Measurements from ENCODE around the gene NADK2. TPM values are rescaled to one million over a fixed set of nuclear protein-coding genes. Genes with fewer than 3 reads are reported as not detected.

NADK2 gene
- total and polyA plus RNA-seq, 2 experiments from 2014 or later, result 13.2 to 41.2 TPM

DNA sequence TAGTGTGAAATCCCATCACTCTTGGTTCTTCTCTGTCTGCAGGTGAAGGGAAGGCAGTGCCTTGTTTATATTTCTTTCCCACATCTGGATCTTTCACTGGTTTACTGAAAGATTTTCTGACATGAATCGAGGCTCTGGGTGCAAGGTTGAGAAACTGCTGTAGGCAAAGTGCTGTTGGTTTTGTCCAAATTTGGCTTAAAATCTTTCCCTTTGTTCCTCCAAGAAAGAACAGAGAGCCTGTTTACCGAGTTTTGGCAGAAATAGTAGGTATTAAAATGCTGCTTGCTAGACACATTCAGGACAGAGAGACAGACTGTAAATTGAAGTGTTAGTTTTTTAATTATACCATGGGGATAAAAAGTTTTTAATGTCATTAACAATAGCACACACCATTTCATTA lies 68.3 kb downstream of the NADK2 start:
- peaks cover 67% of the 10 kb centered on the region for H3K36me3 ChIP-seq (ENCODE audit: low read depth)
- no peaks in the 10 kb centered on the region for H4K20me1 ChIP-seq (ENCODE audit: insufficient read depth)
- H2AFZ ChIP-seq, result no peak overlapping the region
- no peak for TF ChIP-seq EZH2phosphoT487 (IDR thresholded peaks at IDR 0.05; ENCODE audit: insufficient read depth, low read depth)
- no peak for TF ChIP-seq EZH2 (IDR thresholded peaks at IDR 0.05; ENCODE audit: insufficient read depth, poor library complexity, severe bottlenecking)
- H3K4me2 ChIP-seq (ENCODE audit: unreplicated experiment), result no peak overlapping the region
- no peak overlapping the region for H3K9ac ChIP-seq
- 0 out of 2 replicates have a peak, but pooled peaks cover 11% of the 10 kb centered on the region for H3K79me2 ChIP-seq (ENCODE audit: insufficient read depth)
- H3F3A ChIP-seq (ENCODE audit: insufficient read depth), result no peaks in the 10 kb centered on the region; the same call in 1 of the 2 replicates
- no peak for DNase-seq
- H3K9me3 ChIP-seq (ENCODE audit: low read depth), result no peaks in the 10 kb centered on the region
- no peaks in the 10 kb centered on the region for H3K9me2 ChIP-seq (ENCODE audit: insufficient read depth)
- in situ Hi-C loops (cut with MboI), result no loop called here
- no peaks in the 10 kb centered on the region for H3K4me1 ChIP-seq (ENCODE audit: insufficient read depth)
- no peaks in the 10 kb centered on the region for H3K27me3 ChIP-seq (replicated peaks; ENCODE audit: insufficient read depth)
- no peak overlapping the region for H3K4me3 ChIP-seq
- no peak overlapping the region for H3K27ac ChIP-seq
- WGBS, 2 experiments (ENCODE audit: low coverage in 1 of 2, low lambda C conversion rate in 2 of 2, missing lambda C conversion rate in 2 of 2), result 49 to 53% methylated on average over 2 of the region's 2 CpGs

DNA sequence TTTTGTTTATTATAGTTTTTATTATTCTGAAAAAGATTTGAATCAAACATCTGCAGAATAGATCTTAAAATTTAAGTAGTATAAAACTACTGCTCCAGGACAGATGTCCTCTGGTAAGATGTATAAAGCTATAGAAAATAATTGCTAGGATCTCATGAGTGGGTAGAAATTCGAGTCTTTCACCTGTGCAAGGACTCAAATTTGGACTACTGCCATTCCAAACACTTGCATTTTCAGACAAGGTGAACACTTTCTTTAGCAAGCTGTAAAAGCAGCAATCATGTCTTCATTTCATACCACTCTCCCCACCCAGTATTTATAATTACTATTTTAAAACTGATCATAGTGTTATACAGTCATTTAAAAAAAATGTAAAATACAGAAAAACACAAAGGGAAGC lies 69.1 kb downstream of the NADK2 start:
- Histone ChIP-seq H3F3A (ENCODE audit: insufficient read depth) (no peaks in the 10 kb centered on the region; the same call in 1 of the 2 replicates), H4K20me1 (ENCODE audit: insufficient read depth) (no peaks in the 10 kb centered on the region), H3K9me3 (ENCODE audit: low read depth) (no peaks in the 10 kb centered on the region), H3K27ac (no peak overlapping the region), H3K9ac (no peak overlapping the region), H3K36me3 (ENCODE audit: low read depth) (peaks cover 68% of the 10 kb centered on the region), H2AFZ (no peak overlapping the region), H3K9me2 (ENCODE audit: insufficient read depth) (no peaks in the 10 kb centered on the region), H3K4me2 (ENCODE audit: unreplicated experiment) (no peak overlapping the region), H3K27me3 (replicated peaks; ENCODE audit: insufficient read depth) (no peaks in the 10 kb centered on the region), H3K4me1 (ENCODE audit: insufficient read depth) (no peaks in the 10 kb centered on the region), H3K79me2 (ENCODE audit: insufficient read depth) (0 out of 2 replicates have a peak, but pooled peaks cover 11% of the 10 kb centered on the region), H3K4me3 (no peak overlapping the region)
- no peak for DNase-seq
- in situ Hi-C loops (cut with MboI), result no loop called here
- no peak for TF ChIP-seq EZH2phosphoT487 (IDR thresholded peaks at IDR 0.05; ENCODE audit: insufficient read depth, low read depth)
- no peak for TF ChIP-seq EZH2 (IDR thresholded peaks at IDR 0.05; ENCODE audit: insufficient read depth, poor library complexity, severe bottlenecking)
- 100% methylated on average over 1 of the region's 1 CpG for WGBS, 2 experiments (ENCODE audit: low coverage in 1 of 2, low lambda C conversion rate in 2 of 2, missing lambda C conversion rate in 2 of 2)

DNA sequence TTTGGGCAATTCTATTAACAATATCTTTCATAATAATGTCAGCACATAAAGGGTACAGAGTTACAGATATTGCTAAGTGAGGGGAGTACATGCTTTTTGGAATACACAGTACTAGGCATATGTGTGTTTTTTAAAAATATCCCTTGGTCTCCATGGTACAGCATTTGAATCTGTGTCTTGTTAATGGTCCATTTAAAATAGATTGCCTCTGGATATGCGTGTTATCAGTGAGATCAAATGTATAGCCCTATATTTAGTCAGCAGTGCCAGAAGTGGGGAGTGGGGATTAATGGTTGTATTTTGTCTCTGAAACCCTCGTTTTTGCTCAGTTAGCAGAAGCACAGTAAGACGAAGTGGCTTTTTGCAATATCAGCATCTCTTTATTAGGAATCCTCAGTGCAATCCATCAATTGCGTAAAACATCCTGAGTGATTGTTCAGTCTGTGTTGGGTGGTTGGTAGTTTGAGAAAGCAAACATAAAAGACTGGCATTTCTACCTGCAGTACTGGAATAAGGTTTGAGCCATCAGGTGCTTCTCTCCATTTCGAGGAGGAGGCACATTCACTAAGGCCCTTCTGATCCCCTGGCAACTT lies 70.8 kb downstream of the NADK2 start:
- H3K9me3 ChIP-seq (ENCODE audit: low read depth), result no peaks in the 10 kb centered on the region
- no peak overlapping the region for H3K27ac ChIP-seq
- 95 to 99% methylated on average over 5 of the region's 5 CpGs for WGBS, 2 experiments (ENCODE audit: low coverage in 1 of 2, low lambda C conversion rate in 2 of 2, missing lambda C conversion rate in 2 of 2)
- H2AFZ ChIP-seq, result no peak overlapping the region
- no peak overlapping the region for H3K4me3 ChIP-seq
- TF ChIP-seq EZH2phosphoT487 (IDR thresholded peaks at IDR 0.05; ENCODE audit: insufficient read depth, low read depth) (no peak), EZH2 (IDR thresholded peaks at IDR 0.05; ENCODE audit: insufficient read depth, poor library complexity, severe bottlenecking) (no peak)
- H3K9ac ChIP-seq, result no peak overlapping the region
- H3K79me2 ChIP-seq (ENCODE audit: insufficient read depth), result peaks cover 18% of the 10 kb centered on the region; the same call in 1 of the 2 replicates
- H3K27me3 ChIP-seq (replicated peaks; ENCODE audit: insufficient read depth), result no peaks in the 10 kb centered on the region
- no peaks in the 10 kb centered on the region for H3K9me2 ChIP-seq (ENCODE audit: insufficient read depth)
- no peaks in the 10 kb centered on the region for H3K4me1 ChIP-seq (ENCODE audit: insufficient read depth)
- no peak for DNase-seq
- no peaks in the 10 kb centered on the region for H4K20me1 ChIP-seq (ENCODE audit: insufficient read depth)
- H3F3A ChIP-seq (ENCODE audit: insufficient read depth), result no peaks in the 10 kb centered on the region; the same call in 1 of the 2 replicates
- peaks cover 70% of the 10 kb centered on the region for H3K36me3 ChIP-seq (ENCODE audit: low read depth)
- H3K4me2 ChIP-seq (ENCODE audit: unreplicated experiment), result no peak overlapping the region
- in situ Hi-C loops (cut with MboI), result no loop called here

DNA sequence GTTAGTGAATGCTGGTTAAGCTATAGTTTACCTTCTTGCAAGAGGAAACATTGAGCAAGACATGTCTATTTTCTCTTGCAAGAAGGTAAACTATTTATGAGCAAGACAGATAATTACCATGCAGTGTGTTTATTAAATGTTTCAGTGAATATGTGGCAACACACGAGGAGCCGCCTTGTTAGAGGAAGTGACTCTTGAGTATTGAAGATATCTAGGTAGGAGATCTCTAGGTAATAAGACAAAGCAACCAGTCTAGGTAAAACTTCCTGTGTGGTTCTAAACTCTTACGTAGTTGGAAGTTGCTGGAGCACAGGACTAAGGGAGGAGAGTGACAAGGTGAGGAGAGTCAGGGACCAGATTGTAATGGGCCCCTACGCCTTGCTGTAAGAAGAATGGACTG lies 73.0 kb downstream of the NADK2 start:
- Histone ChIP-seq H3K79me2 (ENCODE audit: insufficient read depth) (peaks cover 36% of the 10 kb centered on the region), H3K4me2 (ENCODE audit: unreplicated experiment) (no peak overlapping the region), H3K27me3 (replicated peaks; ENCODE audit: insufficient read depth) (no peaks in the 10 kb centered on the region), H3F3A (ENCODE audit: insufficient read depth) (no peaks in the 10 kb centered on the region; the same call in 1 of the 2 replicates), H4K20me1 (ENCODE audit: insufficient read depth) (no peaks in the 10 kb centered on the region), H2AFZ (no peak overlapping the region), H3K9me2 (ENCODE audit: insufficient read depth) (no peaks in the 10 kb centered on the region), H3K27ac (no peak overlapping the region), H3K9ac (no peak overlapping the region), H3K36me3 (ENCODE audit: low read depth) (peaks cover 70% of the 10 kb centered on the region), H3K4me3 (no peak overlapping the region), H3K4me1 (ENCODE audit: insufficient read depth) (no peaks in the 10 kb centered on the region), H3K9me3 (ENCODE audit: low read depth) (no peaks in the 10 kb centered on the region)
- TF ChIP-seq EZH2 (IDR thresholded peaks at IDR 0.05; ENCODE audit: insufficient read depth, poor library complexity, severe bottlenecking), result no peak
- no peak for TF ChIP-seq EZH2phosphoT487 (IDR thresholded peaks at IDR 0.05; ENCODE audit: insufficient read depth, low read depth)
- 94 to 95% methylated on average over 4 of the region's 4 CpGs for WGBS, 2 experiments (ENCODE audit: low coverage in 1 of 2, low lambda C conversion rate in 2 of 2, missing lambda C conversion rate in 2 of 2)
- in situ Hi-C loops (cut with MboI), result no loop called here
- DNase-seq, result no peak

Data from GM23248 (cell line).